HepG2 (cell line): ENCODE results near the gene CYB5B. TPM values are rescaled to one million over a fixed set of nuclear protein-coding genes. Genes with fewer than 3 reads are reported as not detected.

Experiments
- E2F2 ChIP-seq: sonication (generic); formaldehyde crosslinking; IDR thresholded peaks from 2 replicates; pipeline ENCODE4 v1.4.0; 2020; ENCODE audit warnings: missing genetic modification reagents, borderline replicate concordance
- FUBP1 ChIP-seq: sonication (generic); formaldehyde crosslinking; IDR thresholded peaks from 2 replicates; pipeline ENCODE4 v1.5.1; 2020; ENCODE audit warnings: missing genetic modification reagents, mild to moderate bottlenecking, borderline replicate concordance
- GATAD1 ChIP-seq: IDR thresholded peaks from 2 replicates; pipeline ENCODE4 v1.6.1; 2016; ENCODE audit warnings: missing genetic modification reagents, missing compliant biosample characterization
- IKZF4 ChIP-seq: sonication (generic); formaldehyde crosslinking; IDR thresholded peaks from 2 replicates; pipeline ENCODE4 v1.5.1; 2020; ENCODE audit warnings: borderline replicate concordance, mild to moderate bottlenecking, low read depth, missing genetic modification reagents; ENCODE audit errors: not compliant biosample characterization
- MTA3 ChIP-seq: sonication (generic); formaldehyde crosslinking; IDR thresholded peaks from 2 replicates; pipeline ENCODE4 v1.4.0; 2020; ENCODE audit warnings: missing genetic modification reagents
- NFATC3 ChIP-seq: sonication (generic); formaldehyde crosslinking; IDR thresholded peaks from 2 replicates; pipeline ENCODE4 v1.5.1; 2020; ENCODE audit warnings: mild to moderate bottlenecking, missing genetic modification reagents
- NFKBIZ ChIP-seq: IDR thresholded peaks from 2 replicates; pipeline ENCODE4 v1.6.1; 2018; ENCODE audit warnings: missing genetic modification reagents, missing compliant biosample characterization
- TIGD3 ChIP-seq: sonication (generic); formaldehyde crosslinking; IDR thresholded peaks from 2 replicates; pipeline ENCODE4 v1.5.1; 2020; ENCODE audit warnings: mild to moderate bottlenecking, missing genetic modification reagents, borderline replicate concordance
- ZBED4 ChIP-seq: sonication (generic); formaldehyde crosslinking; IDR thresholded peaks from 2 replicates; pipeline ENCODE4 v1.4.0; 2020; ENCODE audit warnings: missing genetic modification reagents, borderline replicate concordance
- ZNF281 ChIP-seq: sonication (generic); formaldehyde crosslinking; IDR thresholded peaks from 2 replicates; pipeline ENCODE4 v1.4.0; 2020; ENCODE audit warnings: missing genetic modification reagents, borderline replicate concordance
- ZNF335 ChIP-seq: sonication (generic); formaldehyde crosslinking; IDR thresholded peaks from 2 replicates; pipeline ENCODE4 v1.4.0; 2020; ENCODE audit warnings: missing genetic modification reagents
- ZNF530 ChIP-seq: sonication (generic); formaldehyde crosslinking; IDR thresholded peaks from 2 replicates; pipeline ENCODE4 v1.5.0; 2020; ENCODE audit warnings: low read depth, mild to moderate bottlenecking, missing genetic modification reagents
- ZNF556 ChIP-seq: sonication (generic); formaldehyde crosslinking; IDR thresholded peaks from 2 replicates; pipeline ENCODE4 v1.4.0; 2020; ENCODE audit warnings: mild to moderate bottlenecking, missing genetic modification reagents, borderline replicate concordance
- ZNF629 ChIP-seq: sonication (generic); formaldehyde crosslinking; conservative IDR thresholded peaks from 2 replicates; pipeline ENCODE4 v1.5.0; 2020; ENCODE audit warnings: missing genetic modification reagents
- ZNF660 ChIP-seq: sonication (generic); formaldehyde crosslinking; IDR thresholded peaks from 2 replicates; pipeline ENCODE4 v1.5.1; 2020; ENCODE audit warnings: mild to moderate bottlenecking, low read depth, missing genetic modification reagents, borderline replicate concordance
- ZNF788 ChIP-seq: sonication (generic); formaldehyde crosslinking; IDR thresholded peaks from 2 replicates; pipeline ENCODE4 v1.5.0; 2020; ENCODE audit warnings: mild to moderate bottlenecking, missing genetic modification reagents, borderline replicate concordance
- polyA plus RNA-seq, 8 experiments: library from polyadenylated mRNA; depleted of rRNA in 3 of 8; stranded (reverse) in 7 of 8; unstranded in 1 of 8; fragments of >200 nt; fragmentation: Illumina TruSeq in 4 of 8; extraction: Trizol in 4 of 8; gene quantifications; 2 replicates each; pipeline versions ENCODE4 v1.2.1 to v1.2.3, GENCODE V29; 2011 to 2016; ENCODE audit warnings: low read depth in 4 of 8, missing spikeins in 1 of 8, mixed read lengths in 1 of 8; ENCODE audit not compliant: insufficient read depth in 1 of 8
- total RNA-seq, 5 experiments: library from RNA; depleted of rRNA; stranded (reverse); fragments of >200 nt; fragmentation: Illumina TruSeq; extraction: Trizol; gene quantifications; 2 replicates each; pipeline ENCODE4 v1.2.3, GENCODE V29; 2016; ENCODE audit warnings: low read depth in 1 of 5

The CYB5B gene
- total and polyA plus RNA-seq, 2 of the 13 experiments (the other 11 are each of a cell fraction or from before 2014, with no cell fraction given) = 234 to 432 TPM

- TF ChIP-seq ZNF281 (CRISPR knock-in tag) = no peak
- TF ChIP-seq ZNF556 (CRISPR knock-in tag) = peak; percentile 93
- TF ChIP-seq FUBP1 (CRISPR knock-in tag) = no peak
- no peak for TF ChIP-seq NFATC3 (CRISPR knock-in tag)
- TF ChIP-seq ZBED4 (CRISPR knock-in tag) = peak; percentile 48
- TF ChIP-seq TIGD3 (CRISPR knock-in tag) = no peak
- TF ChIP-seq E2F2 (CRISPR knock-in tag) = peak; percentile 68; the same call in 1 of the 2 replicates
- no peak for TF ChIP-seq ZNF660
- TF ChIP-seq IKZF4 = peak; percentile 25
- TF ChIP-seq ZNF788 (CRISPR knock-in tag) = peak; percentile 91; the same call in 1 of the 2 replicates
- TF ChIP-seq MTA3 (CRISPR knock-in tag) = no peak
- peak; percentile 98 for TF ChIP-seq GATAD1 (CRISPR knock-in tag)
- TF ChIP-seq ZNF629 (CRISPR knock-in tag) = peak; percentile 97
- TF ChIP-seq ZNF530 (CRISPR knock-in tag) = no peak
- TF ChIP-seq ZNF335 (CRISPR knock-in tag) = peak; percentile 58; the same call in 1 of the 2 replicates
- TF ChIP-seq NFKBIZ (CRISPR knock-in tag) = peak; percentile 67; the same call in 1 of the 2 replicates
Observed at GRCh38 chr16:69424053-69424934, at the start of gene CYB5B (continued).
